Lower leg skin (tissue), 4 donors: Measurements from ENCODE around the gene MCM5. TPM values are rescaled to one million over a fixed set of nuclear protein-coding genes. Genes with fewer than 3 reads are reported as not detected.

Source experiments
- DNase-seq, 2 donors: peaks; one replicate each; pipeline ENCODE4 v3.0.0-alpha.2; 2019; ENCODE audit warnings: low spot score in 2 of 2
- H3K4me3 ChIP-seq: fragments of 200-600 bp; sonication (generic); 2 replicates; pipeline ENCODE4 v1.5.1; 2017; ENCODE audit warnings: mild to moderate bottlenecking, low read depth; ENCODE audit not compliant: poor library complexity, severe bottlenecking
- POLR2A ChIP-seq, 2 donors: fragments of 450-650 bp; IDR thresholded peaks; one replicate each; pipeline ENCODE4 v1.6.1; 2016 to 2017; ENCODE audit warnings: antibody characterized with exemption in 2 of 2, mild to moderate bottlenecking in 1 of 2, moderate library complexity in 1 of 2
- WGBS, 2 donors: methylation state at CpG; one replicate each; pipeline ENCODE4 v1.1.5; 2018; 5-methylcytosine and 5-hydroxymethylcytosine counted together
- intact Hi-C: fragments of 100-400 bp; cut with DNase I; formaldehyde crosslinking; loops from one replicate; pipeline ENCODE4 v1.15.0; 2023; ENCODE audit warnings: low total_unique reads
- total RNA-seq, 4 donors: library from RNA; depleted of rRNA; stranded (reverse); fragments of >200 nt; gene quantifications; one replicate each; pipeline ENCODE4 v1.1.0, GENCODE V29; 2016
- TF ChIP-seq, protein P1 (sequence below), 3 donors: fragments of 450-650 bp; IDR thresholded peaks; one replicate each; pipeline ENCODE4 v1.5.1; 2016; ENCODE audit warnings: antibody characterized with exemption in 3 of 3, mild to moderate bottlenecking in 3 of 3, moderate library complexity in 2 of 3

Gene MCM5
- total RNA-seq, 4 donors from 2014 or later: 10.1 to 44.3 (median 20.8) TPM

DNA sequence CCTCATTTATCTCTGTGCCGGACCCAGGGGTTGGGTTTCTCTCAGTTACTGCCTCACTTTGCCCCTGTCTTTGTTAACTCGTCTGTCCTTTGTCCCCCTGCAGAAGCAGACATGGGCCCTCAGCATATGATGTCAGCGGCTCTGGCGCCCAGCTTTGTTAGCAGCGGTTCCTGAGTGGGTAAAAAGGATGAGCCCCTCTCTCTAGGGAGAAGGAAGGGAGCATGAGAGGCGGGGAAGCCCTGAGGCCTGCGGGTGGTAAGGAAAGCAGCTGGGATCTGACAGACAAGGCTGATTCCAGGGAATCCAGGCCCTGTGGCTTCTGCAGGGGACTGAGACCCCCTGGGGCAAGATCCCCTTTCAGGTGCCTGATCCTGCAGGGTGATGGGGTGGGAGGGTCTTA lies 51.7 kb downstream of the MCM5 start:
- TF ChIP-seq POLR2A (IDR thresholded peaks at IDR 0.05): no peak
- TF ChIP-seq, protein P1, sequence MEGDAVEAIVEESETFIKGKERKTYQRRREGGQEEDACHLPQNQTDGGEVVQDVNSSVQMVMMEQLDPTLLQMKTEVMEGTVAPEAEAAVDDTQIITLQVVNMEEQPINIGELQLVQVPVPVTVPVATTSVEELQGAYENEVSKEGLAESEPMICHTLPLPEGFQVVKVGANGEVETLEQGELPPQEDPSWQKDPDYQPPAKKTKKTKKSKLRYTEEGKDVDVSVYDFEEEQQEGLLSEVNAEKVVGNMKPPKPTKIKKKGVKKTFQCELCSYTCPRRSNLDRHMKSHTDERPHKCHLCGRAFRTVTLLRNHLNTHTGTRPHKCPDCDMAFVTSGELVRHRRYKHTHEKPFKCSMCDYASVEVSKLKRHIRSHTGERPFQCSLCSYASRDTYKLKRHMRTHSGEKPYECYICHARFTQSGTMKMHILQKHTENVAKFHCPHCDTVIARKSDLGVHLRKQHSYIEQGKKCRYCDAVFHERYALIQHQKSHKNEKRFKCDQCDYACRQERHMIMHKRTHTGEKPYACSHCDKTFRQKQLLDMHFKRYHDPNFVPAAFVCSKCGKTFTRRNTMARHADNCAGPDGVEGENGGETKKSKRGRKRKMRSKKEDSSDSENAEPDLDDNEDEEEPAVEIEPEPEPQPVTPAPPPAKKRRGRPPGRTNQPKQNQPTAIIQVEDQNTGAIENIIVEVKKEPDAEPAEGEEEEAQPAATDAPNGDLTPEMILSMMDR (IDR thresholded peaks at IDR 0.05): no peak
- H3K4me3 ChIP-seq: no peak overlapping the region
- intact Hi-C loops: no loop called here
- DNase-seq: no peak
- WGBS, 2 donors: 81 to 86% methylated on average over 7 of the region's 7 CpGs

DNA sequence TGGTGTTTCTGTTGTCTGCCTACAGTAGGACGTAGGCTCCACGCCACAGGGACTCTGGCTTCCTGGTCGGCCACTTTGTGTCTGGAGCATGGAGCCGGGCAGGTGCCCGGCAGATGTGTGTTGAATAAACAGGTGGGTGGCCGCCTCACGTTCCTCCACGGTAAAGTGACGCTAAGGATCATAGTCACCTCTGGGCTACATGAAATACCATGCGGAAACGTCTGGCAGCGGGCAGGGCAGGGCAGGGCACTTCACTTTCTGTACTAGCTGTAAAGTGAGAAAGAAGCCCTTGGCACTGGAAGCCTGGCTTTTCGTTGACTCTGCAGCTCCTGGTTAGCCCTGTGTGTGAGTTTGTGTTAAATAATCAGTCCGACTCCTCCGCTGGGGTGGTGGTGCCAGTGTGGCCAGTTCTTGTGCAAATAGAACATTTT lies 52.4 kb downstream of the MCM5 start:
- 69 to 80% methylated on average over 15 of the region's 15 CpGs for WGBS, 2 donors
- DNase-seq: no peak
- intact Hi-C loops: no loop called here
- no peak overlapping the region for H3K4me3 ChIP-seq
- no peak for TF ChIP-seq POLR2A (IDR thresholded peaks at IDR 0.05)
- TF ChIP-seq, protein P1 (IDR thresholded peaks at IDR 0.05): no peak

DNA sequence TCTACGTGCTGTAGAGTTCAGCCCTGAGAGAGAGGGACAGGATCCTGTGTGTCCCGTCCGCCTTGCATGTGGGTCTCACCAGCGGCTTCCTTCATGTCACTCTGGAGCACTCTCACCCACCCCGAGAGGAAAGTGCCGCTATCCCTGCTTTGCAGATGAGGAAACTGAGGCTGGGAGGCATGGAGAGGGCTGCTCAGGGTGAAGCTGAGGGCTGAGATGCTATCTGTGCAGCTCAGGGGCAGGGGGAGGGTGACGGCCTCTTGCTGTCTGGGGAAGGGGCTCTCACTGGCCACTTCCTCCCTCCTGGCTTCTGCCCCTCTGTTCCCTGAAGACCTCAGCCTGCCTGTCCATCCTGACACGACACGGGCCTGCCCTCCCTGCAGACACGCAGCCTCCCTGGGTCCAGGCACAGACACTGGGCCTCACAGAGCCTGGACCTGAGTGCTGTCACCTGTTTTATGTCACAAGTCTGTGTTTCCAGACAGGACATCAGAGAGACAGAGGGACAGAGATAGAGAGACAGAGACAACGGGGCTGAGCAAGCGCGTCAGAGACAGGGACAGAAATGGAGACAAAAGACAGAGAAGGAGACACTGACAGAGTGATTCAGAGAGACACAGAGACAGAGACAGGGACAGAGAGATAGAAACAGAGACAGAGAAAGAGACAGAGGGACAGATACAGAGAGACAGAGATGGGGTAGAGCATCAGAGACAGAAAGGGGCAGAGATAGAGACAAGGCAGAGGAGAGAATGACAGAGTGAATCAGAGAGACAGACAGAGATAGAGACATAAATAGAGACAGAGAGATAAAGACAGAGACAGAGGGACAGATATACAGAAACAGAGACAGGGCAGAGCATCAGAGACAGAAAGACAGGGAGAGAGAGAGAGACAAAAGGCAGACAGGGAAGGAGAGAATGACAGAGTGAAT lies 53.1 kb downstream of the MCM5 start:
- 83 to 90% methylated on average over 13 of the region's 13 CpGs for WGBS, 2 donors
- TF ChIP-seq, protein P1 (IDR thresholded peaks at IDR 0.05): no peak
- no peak for TF ChIP-seq POLR2A (IDR thresholded peaks at IDR 0.05)
- intact Hi-C loops: no loop called here
- no peak for DNase-seq
- H3K4me3 ChIP-seq: no peak overlapping the region

DNA sequence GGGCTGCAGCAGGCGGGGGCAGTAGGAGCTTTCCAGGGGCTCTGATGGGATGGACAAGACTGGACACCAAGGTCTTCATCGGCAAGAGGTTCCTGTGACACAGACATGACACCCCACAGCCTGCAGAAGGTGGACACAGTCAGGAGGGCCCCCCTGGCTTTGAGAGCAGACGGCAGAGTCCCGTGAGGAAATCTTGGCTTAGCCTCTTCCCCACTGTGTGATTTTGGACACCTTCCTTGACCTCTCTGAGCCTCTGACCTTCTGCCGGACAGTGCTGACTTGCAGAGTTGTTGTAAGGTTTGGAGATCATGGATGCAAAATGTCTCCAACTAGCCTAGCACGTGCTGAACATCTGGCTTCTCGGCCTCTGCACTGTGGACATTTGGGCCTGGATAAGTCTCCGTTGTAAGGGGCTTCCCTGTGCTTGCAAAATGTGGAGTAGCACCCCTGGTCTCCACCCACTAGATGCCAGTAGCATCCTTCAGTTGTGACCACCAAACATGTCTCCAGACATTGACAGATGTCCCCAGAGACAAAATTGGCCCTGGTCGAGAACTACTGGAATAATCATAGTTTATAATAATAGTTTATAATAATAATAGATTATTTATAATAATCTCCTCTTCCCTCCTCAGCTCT lies 54.6 kb downstream of the MCM5 start:
- DNase-seq: no peak
- H3K4me3 ChIP-seq: no peak overlapping the region
- TF ChIP-seq POLR2A (IDR thresholded peaks at IDR 0.05): no peak
- TF ChIP-seq, protein P1 (IDR thresholded peaks at IDR 0.05): no peak
- WGBS, 2 donors: 57 to 76% methylated on average over 9 of the region's 9 CpGs
- intact Hi-C loops: no loop called here

DNA sequence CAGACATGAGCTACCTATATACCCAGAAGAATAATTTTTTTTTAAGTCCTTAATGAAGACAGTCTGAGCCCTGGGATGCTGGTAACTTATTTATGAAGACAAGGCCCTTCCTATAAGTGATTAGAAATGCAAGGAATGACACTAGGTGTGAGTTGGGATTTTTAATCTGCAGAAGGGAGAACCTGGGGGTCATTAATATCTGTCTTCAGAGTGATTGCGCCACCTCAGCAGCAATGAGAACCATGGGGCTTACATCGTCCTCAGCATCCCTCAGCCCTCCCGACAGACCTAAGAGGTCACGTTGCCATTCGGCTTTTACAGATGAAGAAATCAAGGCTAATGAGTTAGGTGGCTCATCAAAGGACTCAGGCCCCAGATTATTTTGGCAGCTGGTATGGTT lies 55.6 kb downstream of the MCM5 start:
- no peak for DNase-seq
- 94 to 98% methylated on average over 5 of the region's 5 CpGs for WGBS, 2 donors
- H3K4me3 ChIP-seq: no peak overlapping the region
- intact Hi-C loops: no loop called here
- no peak for TF ChIP-seq POLR2A (IDR thresholded peaks at IDR 0.05)
- TF ChIP-seq, protein P1 (IDR thresholded peaks at IDR 0.05): no peak
